UCSD-AML1 (cell line): ENCODE measurements around the gene BHLHE40.
A peak's percentile ranks its signal among the peaks of the same experiment; 100 is the strongest.

Source experiments
- DNase-seq: peaks from one replicate; lab custom pipeline; 2025; ENCODE audit not compliant: unreplicated experiment; lab: John Stamatoyannopoulos, UW

BHLHE40 gene

DNA sequence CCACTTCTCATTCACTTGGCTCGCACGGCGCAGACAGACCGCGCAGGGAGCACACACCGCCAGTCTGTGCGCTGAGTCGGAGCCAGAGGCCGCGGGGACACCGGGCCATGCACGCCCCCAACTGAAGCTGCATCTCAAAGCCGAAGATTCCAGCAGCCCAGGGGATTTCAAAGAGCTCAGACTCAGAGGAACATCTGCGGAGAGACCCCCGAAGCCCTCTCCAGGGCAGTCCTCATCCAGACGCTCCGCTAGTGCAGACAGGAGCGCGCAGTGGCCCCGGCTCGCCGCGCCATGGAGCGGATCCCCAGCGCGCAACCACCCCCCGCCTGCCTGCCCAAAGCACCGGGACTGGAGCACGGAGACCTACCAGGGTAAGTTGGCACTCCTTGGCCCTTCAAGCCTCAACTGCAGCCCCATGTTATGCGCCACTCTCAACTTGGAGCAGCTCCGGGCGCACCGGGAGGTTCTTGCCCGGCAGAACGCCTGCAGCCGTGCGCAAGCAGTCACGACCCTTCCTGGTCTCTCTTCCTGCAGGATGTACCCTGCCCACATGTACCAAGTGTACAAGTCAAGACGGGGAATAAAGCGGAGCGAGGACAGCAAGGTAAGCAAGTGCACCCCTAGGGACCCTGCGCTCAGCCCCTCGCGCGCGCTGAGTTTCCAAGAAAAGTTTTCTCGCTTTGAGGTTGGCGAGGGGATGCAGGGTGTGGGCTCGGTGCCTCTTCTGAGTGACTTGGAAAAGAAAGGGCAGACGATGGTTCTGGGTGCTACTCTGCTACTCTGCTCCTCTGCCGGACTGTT, at the start of gene BHLHE40:
BHLHE40 (plus strand) TSS at position 10 of the 801 bp plus-strand sequence; CDS start at position 292, 282 bp downstream.
- DNase-seq = peak; percentile 66

DNA sequence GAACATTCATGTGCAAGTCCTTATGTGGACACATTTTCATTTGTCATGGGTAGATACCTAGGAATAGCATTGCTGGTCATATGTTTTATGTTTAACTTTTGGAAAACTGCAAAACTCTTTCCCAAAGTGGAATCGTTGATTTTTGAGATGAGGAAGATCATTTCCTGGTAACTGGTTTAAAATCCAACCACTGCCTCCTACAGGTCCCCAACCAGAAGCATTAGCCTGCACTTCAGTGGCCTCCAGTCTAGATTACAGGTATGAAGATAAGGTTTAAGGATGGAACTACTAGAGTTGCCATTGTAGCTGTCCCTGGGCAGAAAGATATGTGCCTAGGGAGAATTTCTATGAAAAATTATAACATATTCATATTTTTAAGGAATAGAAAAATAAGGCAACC, 48.7 kb upstream of the BHLHE40 start:
- no peak for DNase-seq

- no peak for DNase-seq
Measured at GRCh38 chr3:4934050-4934449, 45.2 kb upstream of the BHLHE40 start.

DNA sequence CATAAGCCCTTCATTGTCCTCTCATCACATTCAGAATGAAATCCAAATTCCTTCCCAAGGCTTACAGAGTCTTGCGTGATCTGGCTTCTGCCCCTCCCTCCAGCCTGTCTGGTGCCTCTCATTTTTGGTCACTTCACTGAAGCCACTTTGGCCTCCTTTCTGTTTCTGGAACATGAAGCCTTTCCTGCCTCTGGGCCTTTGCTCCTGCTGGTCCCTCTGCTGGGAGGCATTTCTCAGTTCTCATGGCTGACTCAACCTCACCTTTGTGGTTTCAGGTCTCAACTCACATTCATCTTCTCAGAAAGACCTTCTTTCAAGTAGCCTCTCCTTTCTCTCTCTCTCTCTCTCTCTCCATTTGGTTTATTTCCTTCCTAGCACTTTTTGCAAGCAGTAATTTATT, 43.9 kb upstream of the BHLHE40 start:
- no peak for DNase-seq

DNA sequence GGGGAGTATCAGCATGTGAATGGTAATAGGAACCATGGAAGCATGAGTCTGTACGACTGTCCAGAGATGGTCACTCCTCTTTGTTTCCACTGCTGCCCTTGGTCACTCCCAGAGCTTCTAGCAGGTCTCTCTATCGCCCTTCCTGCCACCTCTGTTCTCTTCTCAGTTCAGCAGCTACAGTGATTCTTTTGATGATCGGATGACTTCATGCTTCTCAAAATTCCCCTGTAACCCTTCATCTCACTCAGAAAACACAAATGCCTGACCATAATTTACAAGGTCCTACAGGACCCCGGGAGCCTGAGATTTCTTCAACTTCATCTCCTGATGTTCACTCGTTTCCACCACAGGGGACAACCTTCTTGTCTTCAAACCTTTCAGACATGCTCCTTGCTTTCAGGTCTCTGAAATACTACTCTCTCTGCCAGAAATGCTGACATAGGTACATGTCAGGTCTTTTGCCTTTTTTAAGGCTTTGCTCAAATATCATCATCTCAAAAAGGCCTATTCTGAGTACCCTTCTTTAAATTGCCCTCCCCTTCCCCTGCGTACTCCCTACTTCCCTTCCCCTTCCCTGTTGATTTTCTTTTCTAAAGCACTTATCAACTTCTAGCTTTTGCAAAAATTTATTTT, 42.1 kb upstream of the BHLHE40 start:
- DNase-seq = no peak

GRCh38 chr3:4938281-4938982, 40.8 kb upstream of the BHLHE40 start:
- no peak for DNase-seq

DNA sequence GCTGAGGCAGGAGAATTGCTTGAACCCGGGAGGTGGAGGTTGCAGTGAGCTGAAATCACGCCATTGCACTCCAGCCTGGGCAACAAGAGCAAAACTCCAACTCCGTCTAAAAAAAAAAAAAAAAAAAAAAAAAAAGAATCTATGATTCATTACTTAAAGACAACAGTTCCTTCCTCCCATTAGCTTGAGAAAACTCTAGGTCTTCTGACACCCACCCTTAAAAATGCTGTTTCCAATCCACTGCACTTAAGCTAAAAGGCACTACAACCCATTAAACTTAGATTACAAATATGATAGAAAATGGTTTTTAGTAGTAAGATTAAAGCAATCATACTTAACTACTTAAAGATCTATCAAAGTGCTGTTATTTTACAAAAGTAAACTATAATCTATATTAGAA, 40.0 kb upstream of the BHLHE40 start:
- no peak for DNase-seq

DNA sequence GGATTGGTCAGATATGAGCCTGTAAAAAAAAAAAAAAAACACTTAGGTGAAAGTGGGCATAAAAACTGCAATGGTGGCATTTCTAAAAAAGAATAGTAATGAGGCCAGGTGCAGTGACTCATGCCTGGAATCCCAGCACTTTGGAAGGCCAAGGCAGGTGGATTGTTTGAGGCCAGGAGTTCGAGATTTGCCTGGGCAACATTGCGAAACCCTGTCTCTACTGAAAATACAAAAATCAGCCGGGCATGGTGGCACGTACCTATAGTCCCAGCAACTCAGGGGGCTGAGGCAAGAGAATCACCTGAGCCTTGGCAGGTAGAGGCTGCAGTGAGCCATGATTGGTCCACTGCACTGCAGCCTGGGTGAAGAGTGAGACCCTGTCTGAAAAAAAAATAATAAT, 38.3 kb upstream of the BHLHE40 start:
- DNase-seq = no peak

DNA sequence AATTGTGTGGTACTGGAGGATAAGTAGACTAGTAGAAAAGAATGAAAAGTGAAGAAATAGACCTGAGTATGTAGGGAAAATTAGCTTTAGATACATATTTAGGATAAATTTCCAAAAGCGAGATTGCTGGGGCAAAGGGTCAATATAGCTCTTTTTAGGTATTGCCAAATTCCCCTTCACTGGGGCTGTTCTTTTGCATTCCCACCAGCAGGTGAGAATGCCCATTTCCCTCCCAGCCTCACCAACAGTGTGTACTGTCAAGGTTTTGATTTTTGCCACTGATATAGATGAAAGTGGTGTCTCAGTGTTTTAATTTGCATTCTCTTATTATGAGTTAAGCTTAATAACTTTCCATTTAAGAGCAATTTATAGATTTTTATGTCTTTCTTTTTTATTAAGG, 35.7 kb upstream of the BHLHE40 start:
- DNase-seq = no peak

DNA sequence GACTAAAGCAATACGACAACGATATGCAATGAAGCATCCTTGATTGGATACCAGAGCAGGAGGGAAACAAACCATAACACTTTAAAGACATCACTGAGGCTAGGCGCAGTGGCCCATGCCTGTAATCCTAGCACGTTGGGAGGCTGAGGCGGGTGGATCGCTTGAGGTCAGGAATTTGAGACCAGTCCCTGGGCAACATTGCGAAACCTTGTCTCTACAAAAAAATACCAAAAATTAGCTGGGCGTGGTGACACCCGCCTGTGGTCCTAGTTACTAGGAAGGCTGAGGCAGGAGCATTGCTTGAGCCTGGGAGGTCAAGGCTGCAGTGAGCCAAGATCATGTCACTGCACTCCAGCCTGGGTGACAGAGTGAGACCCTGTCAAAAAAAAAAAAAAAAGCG, 33.9 kb upstream of the BHLHE40 start:
- DNase-seq = no peak

GRCh38 chr3:4947028-4947427, 32.2 kb upstream of the BHLHE40 start:
- DNase-seq = no peak

- no peak for DNase-seq
Measured at GRCh38 chr3:4948395-4948794, 30.8 kb upstream of the BHLHE40 start.

DNA sequence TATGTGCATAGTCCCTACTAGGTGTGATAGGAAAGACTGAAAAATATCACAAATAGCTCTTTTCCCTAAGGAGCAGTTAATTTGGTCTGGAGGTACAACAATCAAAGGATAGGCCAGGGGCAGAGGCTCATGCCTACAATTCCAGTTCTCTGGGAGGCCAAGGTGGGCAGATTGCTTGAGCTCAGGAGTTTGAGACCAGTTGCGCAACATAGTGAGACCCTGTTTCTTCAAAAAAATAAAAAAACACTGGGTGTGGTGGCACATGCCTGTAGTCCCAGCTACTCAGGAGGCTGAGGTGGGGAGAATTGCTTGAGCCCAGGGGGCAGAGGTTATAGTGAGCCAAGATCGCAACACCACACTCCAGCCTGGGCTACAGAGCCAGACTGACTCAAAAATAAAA, 30.2 kb upstream of the BHLHE40 start:
- DNase-seq = no peak

- no peak for DNase-seq
Measured at GRCh38 chr3:4949659-4950058, 29.6 kb upstream of the BHLHE40 start.

GRCh38 chr3:4950351-4950784, 28.9 kb upstream of the BHLHE40 start:
- no peak for DNase-seq

DNA sequence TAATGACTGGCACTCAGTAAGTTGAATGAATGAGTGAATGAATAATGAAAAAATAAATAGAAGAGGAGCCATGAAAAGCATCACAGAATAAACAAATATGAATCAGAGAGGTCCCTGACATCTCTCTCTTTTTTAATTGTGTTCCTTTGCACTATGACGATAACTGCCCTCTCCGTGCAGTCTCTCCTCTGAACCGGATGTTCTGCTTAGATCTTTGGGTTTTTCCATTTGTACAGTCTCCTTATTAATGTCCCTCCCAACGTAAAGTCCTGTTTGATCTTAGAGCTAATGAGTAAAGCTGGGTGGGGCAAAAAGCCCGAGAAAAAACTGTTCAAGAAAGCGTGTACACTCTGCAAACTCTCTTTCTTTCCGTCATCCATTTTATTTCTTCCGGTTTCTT, 28.3 kb upstream of the BHLHE40 start:
- no peak for DNase-seq

DNA sequence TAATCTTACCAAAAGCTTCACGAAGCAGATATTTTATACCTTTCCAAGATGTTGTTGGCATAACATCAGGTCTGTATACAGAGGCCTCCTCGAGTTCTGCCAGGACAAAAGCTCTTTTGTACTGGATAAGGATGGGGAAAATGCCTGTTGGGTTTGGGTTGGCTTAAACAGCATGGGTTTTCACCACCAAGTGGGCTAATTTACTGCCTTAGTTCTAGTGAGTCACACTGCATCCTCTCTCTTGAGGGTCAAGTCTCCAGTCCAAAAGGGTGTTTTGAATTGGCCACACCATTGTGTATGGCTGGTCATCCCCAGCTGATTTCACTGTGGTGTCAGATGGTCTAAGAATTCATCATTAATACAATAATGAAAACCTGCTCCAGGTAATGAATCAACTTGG, 26.1 kb upstream of the BHLHE40 start:
- DNase-seq = no peak

DNA sequence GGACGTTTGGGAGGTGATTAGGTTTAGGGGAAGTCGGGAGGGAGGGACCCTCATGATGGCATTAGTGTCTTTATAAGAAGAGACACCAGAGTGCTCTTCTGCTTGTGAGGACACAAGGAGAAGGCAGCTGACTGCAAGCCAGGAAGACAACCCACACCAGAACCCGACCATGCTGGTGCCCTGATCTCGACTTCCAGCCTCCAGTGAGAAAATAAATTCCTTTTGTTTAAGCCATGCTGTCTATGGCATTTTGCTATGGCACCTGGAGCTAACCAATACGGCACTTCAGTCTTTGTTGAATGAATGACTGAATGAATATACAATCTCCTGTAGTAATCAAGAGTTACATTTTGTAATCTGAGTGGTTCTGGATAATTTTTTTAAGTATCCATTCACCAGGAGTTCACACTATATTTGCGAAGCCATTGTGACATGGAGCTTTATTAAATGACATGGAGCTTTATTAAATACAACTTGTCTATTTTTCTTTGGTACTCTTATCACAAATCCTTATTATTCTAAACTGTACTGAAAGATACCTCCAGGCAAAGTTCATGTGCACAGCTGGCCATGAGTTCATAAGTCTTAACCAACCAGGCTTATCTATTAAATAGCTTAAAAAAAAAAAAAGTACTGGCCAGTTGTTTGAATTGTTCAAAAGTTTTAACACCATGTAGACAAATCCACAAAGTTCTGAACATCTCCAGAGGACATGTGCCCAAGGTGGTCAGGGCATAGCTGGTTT, 24.8 kb upstream of the BHLHE40 start:
- DNase-seq = no peak

- no peak for DNase-seq
Measured at GRCh38 chr3:4956099-4956498, 23.1 kb upstream of the BHLHE40 start.

GRCh38 chr3:4956738-4957137, 22.5 kb upstream of the BHLHE40 start:
- no peak for DNase-seq

- DNase-seq = no peak
Measured at GRCh38 chr3:4957978-4958377, 21.3 kb upstream of the BHLHE40 start.
